HG02571 (cell line): ENCODE data around the gene CCNY.
"Not testable (repeated sequence)": the region's sequence is repeated elsewhere in the genome, so short reads cannot be mapped to it uniquely, and the experiment has no call there.

Experiments used
- ATAC-seq: cut with Tn5 transposase; IDR thresholded peaks from one replicate; pipeline ENCODE4 v1.9.1; 2021; ENCODE audit warnings: mild to moderate bottlenecking, moderate library complexity; ENCODE audit not compliant: unreplicated experiment

Gene CCNY

DNA sequence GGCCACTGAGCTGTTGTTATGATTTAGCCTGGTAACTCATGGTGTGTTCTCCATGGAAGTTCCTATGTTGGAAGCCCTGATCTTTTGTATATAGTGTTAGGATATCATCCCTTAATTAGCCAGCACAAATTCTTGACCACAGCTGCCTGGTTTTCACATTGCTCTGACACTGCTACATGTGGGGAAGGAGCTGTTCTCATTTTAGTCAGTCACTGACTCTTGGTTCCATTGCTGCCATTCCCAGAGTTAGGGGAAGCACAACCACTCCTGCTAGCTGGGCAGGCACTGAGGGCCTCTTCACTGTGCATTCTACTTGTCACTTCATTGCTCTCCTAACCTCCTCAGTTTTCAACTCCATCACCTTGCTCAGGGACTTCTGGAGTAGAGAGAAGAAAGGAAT, 170.4 kb downstream of the CCNY start:
- no peak for ATAC-seq

GRCh38 chr10:35507519-35508109, 171.3 kb downstream of the CCNY start:
- ATAC-seq = no peak

DNA sequence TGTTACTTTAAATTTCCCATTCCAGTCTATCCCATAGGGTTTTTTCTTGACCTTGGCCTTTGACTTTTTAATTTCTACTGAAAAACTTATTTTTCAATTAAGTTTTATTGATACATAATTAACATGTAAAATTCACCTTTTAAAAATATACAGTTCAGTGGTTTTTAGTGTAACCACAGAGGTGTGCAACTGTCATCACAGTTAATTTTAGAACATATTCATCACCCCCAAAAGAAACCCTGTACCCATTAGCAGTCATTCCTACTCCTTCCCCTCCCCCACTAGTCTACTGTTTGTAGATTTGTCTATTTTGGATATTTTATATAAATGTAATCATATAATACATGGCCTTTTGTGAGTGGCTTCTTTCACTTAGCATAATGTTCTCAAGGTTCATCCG, 172.3 kb downstream of the CCNY start:
- no peak for ATAC-seq

DNA sequence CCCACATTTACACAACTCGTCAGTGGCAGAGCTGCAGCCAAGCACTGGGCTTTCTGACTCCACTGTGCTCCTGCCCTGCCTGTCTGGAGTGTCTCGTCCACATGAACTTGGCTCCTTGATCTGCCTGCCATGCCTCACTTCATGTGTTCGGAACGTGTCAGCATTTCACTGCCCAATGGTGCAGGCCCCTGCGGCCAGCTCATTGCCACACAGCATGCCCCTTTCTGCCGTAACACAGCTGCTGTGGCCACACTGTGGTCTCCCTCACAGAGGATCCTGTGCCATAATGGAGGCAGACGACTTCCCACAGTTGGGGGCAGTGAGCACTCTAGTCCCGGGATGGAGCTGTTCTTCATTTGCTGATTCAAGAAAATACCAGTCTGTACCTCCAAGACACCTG, 174.6 kb downstream of the CCNY start:
- ATAC-seq = no peak

- no peak for ATAC-seq
These were observed 175.3 kb downstream of the CCNY start for GRCh38 chr10:35511647-35512046.

DNA sequence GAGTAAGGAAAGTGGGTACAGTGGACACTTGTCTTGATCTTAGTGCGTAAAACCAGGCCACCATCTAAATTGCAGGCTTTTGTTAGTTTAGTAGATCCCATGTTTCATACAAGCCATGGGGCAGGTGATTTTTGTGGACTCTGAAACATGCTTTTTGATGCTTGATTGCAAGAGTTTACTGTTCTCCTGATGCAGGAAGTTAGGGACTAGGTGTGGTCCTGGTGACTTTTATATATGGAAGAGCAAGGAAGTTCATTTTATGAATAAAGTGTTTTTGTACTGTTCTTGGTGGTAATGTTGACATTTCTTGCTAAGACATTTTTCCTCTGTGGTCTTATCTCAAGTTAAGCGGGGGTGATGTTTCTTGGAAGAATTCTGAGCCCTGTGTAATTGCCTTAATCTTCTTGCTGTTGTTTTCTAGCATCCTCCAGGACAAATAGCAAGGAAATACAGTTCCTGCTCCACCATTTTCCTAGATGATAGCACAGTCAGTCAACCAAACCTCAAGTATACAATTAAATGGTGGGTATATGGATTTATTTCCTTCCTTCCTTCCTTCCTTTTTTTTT, 179.9 kb downstream of the CCNY start:
- no peak for ATAC-seq

DNA sequence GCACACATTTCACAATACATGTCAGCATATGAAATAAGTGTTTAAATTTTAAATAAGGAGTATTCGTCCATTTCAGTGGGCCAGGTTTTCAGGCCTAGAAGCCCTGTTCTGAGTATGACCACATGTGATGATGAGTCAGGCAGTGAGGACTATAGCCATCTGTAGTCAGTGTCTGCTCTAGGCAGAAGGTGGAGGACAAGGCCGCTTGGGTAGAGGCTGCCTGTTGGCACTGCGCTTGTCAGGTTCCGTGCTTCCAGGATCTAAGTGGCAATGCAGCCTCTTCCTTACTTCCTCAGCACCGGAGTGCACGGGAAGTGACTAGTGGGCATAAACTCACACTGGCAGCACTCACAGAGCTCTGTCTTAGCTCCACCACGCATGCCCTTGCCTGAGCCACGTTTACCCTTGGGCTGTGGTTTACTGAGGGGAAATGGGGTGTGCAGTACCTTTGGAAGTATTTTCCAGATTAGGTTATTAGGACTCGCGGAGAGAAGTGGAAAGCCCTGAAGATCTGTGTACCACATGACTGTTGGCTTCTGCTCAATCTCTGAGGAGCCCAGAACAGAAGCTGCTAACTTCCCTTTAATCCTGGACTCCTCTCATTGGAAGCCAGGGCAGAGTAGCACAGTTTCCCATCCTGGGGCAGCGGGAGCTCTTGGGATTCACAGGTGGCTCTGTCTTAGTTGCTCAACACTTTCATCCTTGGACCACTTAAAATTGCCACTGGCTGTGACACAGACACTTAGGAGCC, 181.3 kb downstream of the CCNY start:
- ATAC-seq = no peak

- not testable (repeated sequence) for ATAC-seq
These were observed 181.9 kb downstream of the CCNY start for GRCh38 chr10:35518187-35518586.

GRCh38 chr10:35520996-35521395, 184.7 kb downstream of the CCNY start:
- ATAC-seq = no peak

- ATAC-seq = no peak
These were observed 187.4 kb downstream of the CCNY start for GRCh38 chr10:35523670-35524225.

DNA sequence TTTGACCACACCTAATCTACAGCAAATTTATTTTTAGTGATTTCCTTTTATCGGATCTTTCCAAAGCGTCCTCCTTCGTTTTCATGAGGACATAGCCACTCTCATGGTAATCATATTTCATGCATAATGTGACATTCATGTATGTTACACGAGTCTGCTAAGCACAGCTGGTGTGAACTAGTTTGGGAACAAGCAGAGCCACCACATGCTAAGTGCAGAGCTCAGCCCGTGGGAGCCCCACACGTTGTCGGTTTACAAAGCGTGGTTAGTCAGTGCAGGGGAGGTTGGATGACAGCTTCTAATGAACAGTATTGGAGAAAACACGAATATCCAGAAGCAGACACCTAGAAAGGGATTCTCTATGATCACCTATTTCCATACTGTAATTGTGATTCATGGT, 190.4 kb downstream of the CCNY start:
- ATAC-seq = no peak

- no peak for ATAC-seq
These were observed 195.8 kb downstream of the CCNY start for GRCh38 chr10:35532141-35532540.

DNA sequence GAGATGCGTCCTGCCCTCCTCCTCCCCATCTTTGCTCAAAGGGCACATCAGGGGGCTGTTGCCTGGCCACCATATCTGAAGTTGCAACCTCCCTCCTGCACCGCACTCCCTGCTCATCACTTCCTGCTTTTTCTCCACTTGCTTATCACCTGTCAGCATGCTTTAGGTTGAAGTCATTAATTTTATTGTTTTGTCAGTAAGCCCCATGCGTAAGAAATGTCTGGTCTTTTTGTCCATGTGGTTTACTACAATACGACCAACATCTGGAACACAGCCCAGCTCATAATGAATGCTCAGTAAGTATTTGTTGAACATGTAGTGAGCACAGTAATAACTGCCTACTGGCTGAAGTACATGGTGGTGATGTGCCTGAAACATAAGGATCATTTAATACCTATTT, 197.3 kb downstream of the CCNY start:
- no peak for ATAC-seq

DNA sequence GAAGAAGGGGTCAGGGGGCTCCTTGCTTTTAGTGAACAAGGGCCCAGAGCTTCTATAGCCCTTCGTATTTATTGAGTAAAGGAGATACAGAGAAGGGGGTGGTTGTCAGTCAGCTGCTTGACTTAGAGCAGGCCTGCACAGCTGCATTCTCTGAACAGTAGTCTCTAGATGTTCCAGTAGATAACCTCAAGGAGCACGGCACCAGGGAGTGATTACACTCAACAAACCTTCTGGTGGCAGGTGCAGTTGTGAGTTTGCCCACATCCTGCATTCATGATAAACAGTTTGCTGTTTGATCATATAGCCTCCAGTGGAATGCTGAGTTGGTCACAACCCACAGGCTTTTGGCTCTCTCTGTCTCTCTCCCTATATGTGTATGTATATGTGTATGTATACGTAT, 198.8 kb downstream of the CCNY start:
- no peak for ATAC-seq

DNA sequence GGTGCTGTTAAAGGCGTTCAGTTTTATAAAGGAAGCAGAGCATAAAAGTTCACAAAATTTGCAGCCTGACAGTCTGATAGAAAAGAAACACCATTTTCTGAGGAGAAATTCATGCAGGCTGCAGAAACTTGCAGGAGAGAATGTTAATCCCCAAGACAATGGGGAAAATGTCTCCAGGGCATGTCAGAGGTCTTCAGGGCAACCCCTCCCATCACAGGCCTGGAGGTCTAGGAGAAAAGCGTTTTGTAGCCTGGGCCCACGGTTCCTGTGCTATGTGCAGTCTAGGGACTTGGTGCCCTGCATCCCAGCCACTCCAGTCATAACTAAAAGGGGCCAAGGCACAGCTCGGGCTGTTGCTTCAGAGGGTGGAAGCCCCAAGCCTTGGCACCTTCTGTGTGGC, 200.5 kb downstream of the CCNY start:
- no peak for ATAC-seq

- not testable (repeated sequence) for ATAC-seq
These were observed 201.6 kb downstream of the CCNY start for GRCh38 chr10:35537925-35538324.

DNA sequence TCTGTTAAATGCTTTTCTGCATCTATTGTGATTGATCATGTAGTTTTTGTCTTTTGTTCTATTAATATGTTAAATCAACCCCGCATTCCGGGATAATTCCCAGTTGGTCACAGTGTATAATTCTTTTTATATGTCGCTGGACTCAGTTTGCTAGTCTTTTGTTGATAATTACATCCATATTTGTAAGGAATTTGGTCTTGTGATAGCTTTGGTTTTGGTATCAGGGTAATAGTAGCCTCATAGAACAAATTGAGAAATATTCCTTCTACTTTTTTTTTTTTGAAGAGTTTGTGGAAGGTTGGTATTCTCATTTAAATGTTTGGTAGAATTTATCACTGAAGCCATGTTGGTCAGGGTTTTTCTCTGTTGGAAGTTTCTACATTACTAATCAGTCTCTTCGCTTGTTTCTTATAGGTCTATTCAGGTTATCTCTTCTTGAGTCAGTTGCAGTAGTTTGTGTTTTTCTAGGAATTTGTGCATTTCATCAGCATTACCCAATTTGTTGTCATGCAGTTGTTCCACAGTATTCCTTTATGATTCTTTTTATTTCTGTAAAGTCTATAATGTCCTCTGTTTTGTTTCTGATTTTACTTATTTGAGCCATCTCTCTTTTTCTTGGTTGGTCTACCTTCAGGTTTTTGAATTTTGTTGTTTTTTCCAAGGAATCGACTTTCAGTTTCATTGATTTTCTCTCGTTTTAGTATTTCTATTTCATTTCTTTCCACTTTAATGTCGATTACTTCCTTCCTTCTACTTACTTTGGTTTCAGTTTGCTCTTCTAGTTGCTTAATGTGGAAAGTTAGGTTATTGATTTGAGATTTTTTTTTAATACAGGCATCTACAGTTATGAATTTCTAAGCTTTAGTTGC, 204.2 kb downstream of the CCNY start:
- ATAC-seq = no peak

- no peak for ATAC-seq
These were observed 205.4 kb downstream of the CCNY start for GRCh38 chr10:35541720-35542119.

GRCh38 chr10:35542303-35542702, 206.0 kb downstream of the CCNY start:
- ATAC-seq = no peak

- ATAC-seq = no peak
These were observed 208.9 kb downstream of the CCNY start for GRCh38 chr10:35545079-35545657.
